Pancreas (tissue), 10 donors: ENCODE results near the gene SLC37A4. TPM values are rescaled to one million over a fixed set of nuclear protein-coding genes. Genes with fewer than 3 reads are reported as not detected.
"Not testable (repeated sequence)": the region's sequence is repeated elsewhere in the genome, so short reads cannot be mapped to it uniquely, and the experiment has no call there.

Experiments
- ATAC-seq, 4 donors: fragments of 200-7000 bp; cut with Tn5 transposase; one replicate each; pipeline versions ENCODE4 v1.8.0 to v1.9.1; 2020; ENCODE audit warnings: mild to moderate bottlenecking in 4 of 4, moderate library complexity in 4 of 4
- DNase-seq, 6 donors: peaks; one replicate each; pipeline ENCODE4 v3.0.0-alpha.2; 2020
- FAIRE-seq: peaks from 2 replicates; lab custom pipeline; 2012; peaks lifted over from hg19 to GRCh38; lab: Jason Lieb, UNC
- H3K27ac ChIP-seq, 4 donors: fragments of 200-600 bp; sonication (generic); 1 replicate in 3 of 4; 2 replicates in 1 of 4; pipeline versions ENCODE4 v1.5.0 to v1.8.0; 2020
- H3K27me3 ChIP-seq, 4 donors: fragments of 200-600 bp; one replicate each; pipeline ENCODE4 v1.8.0; 2021
- H3K36me3 ChIP-seq, 3 donors: fragments of 200-600 bp; sonication (generic) in 1 of 3; one replicate each; pipeline versions ENCODE4 v1.5.0 to v1.8.0; 2020 to 2021
- H3K4me1 ChIP-seq, 3 donors: fragments of 200-600 bp; one replicate each; pipeline ENCODE4 v1.8.0; 2021
- H3K4me3 ChIP-seq, 4 donors: fragments of 200-600 bp; sonication (generic) in 2 of 4; one replicate each; pipeline versions ENCODE4 v1.5.0 to v1.8.0; 2020 to 2021
- H3K9me3 ChIP-seq, 4 donors: fragments of 200-600 bp; one replicate each; pipeline ENCODE4 v1.8.0; 2021
- WGBS, 2 donors: extraction: QIAGEN DNeasy Blood & Tissue Kit; methylation state at CpG; one replicate each; pipeline ENCODE4 v1.1.7; 2013; 5-methylcytosine and 5-hydroxymethylcytosine counted together
- intact Hi-C, 3 donors: fragments of 100-400 bp; cut with DNase I; formaldehyde crosslinking; loops; one replicate each; pipeline versions ENCODE4 v1.11.1 to v1.14.2; 2022
- polyA plus RNA-seq, 2 donors: library from polyadenylated mRNA; stranded (reverse); fragments of 200-250 nt; gene quantifications; one replicate each; pipeline ENCODE4 v1.2.3, GENCODE V29; 2013
- total RNA-seq, 6 donors: library from RNA; stranded (reverse); fragmentation: NEBNext Ultra II Directional in 4 of 6; extraction: Animal tissue kit (Norgen Biotek cat#: 25700) in 4 of 6; gene quantifications; one replicate each; pipeline versions ENCODE4 v1.2.1 to v1.2.4, GENCODE V29; 2021 to 2023
- TF ChIP-seq, protein P1 (sequence below), 4 donors: fragments of 200-600 bp; sonication (generic) in 3 of 4; IDR thresholded peaks; one replicate each; pipeline versions ENCODE4 v1.5.0 to v1.8.0; 2021; ENCODE audit warnings: antibody characterized with exemption in 4 of 4
- donor health status: healthy with polysubstance abuse.
- donor health status: DM: no; HTN: no; CAD: no; lungs with moderate emphysema.
- donor health status: DM: no; HTN: no; CAD: no.
- donor health status: control.
- donor health status: control.
- donor health status: Bipolar disorder and iron deficiency.
- donor health status: DM: yes; HTN: yes; CAD: no.
- donor health status: DM: no; HTN: no; CAD: no.
- donor health status: DM: no; HTN: no; CAD: no.
- donor health status: DM: yes; HTN: yes; CAD: no.

Gene SLC37A4
- total and polyA plus RNA-seq, 8 donors, result 27.1 to 163 (median 38.0) TPM

DNA sequence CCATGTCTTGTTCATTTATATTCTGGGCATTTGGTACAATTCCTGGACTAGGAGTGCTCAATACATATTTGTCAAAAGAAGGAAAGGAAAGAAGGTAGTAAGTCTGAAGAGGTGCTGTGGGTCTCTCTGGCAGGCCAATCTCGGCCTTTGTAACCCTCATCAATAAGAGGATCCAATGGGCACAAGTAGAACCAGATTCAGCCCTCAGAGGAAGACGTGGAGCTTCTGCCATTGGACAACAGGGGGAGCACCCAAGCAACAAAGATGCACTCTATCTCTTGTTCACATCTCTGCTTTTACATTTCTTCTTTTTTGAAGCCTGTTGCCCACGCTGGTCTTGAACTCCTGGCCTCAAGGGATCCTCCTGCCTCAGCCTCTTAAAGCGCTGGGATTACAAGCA is 34.7 kb upstream of the SLC37A4 start:
- Histone ChIP-seq H3K36me3 (peaks cover 0 to 3% (median 0%) of the 10 kb centered on the region in 3 donors), H3K4me3 (no peak overlapping the region), H3K9me3 (no peaks in the 10 kb centered on the region), H3K27ac (no peak overlapping the region), H3K4me1 (peaks cover 4 to 29% (median 6%) of the 10 kb centered on the region in 3 donors), H3K27me3 (no peaks in the 10 kb centered on the region)
- TF ChIP-seq, protein P1, sequence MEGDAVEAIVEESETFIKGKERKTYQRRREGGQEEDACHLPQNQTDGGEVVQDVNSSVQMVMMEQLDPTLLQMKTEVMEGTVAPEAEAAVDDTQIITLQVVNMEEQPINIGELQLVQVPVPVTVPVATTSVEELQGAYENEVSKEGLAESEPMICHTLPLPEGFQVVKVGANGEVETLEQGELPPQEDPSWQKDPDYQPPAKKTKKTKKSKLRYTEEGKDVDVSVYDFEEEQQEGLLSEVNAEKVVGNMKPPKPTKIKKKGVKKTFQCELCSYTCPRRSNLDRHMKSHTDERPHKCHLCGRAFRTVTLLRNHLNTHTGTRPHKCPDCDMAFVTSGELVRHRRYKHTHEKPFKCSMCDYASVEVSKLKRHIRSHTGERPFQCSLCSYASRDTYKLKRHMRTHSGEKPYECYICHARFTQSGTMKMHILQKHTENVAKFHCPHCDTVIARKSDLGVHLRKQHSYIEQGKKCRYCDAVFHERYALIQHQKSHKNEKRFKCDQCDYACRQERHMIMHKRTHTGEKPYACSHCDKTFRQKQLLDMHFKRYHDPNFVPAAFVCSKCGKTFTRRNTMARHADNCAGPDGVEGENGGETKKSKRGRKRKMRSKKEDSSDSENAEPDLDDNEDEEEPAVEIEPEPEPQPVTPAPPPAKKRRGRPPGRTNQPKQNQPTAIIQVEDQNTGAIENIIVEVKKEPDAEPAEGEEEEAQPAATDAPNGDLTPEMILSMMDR (IDR thresholded peaks at IDR 0.05), result no peak
- FAIRE-seq (no peak), DNase-seq (no peak), ATAC-seq (no peak)
- intact Hi-C loops, result no loop called here
- 74 to 78% methylated on average over 4 of the region's 4 CpGs for WGBS, 2 donors

DNA sequence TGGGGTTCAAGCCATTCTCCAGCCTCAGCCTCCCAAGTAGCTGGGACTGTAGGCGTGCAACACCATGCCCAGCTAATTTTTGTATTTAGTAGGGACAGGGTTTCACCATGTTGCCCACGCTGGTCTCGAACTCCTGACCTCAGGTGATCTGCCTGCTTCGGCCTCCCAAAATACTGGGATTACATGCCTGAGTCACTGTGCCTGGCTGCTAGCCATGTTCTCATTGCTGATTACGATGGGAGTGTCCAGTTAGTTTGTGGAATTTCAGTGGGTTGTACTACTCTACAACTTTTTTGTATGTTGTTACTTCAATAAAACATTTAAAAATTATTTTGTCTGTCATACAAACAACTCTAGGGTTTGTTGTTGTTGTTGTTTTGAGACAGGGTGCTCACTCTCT is 32.1 kb upstream of the SLC37A4 start:
- no peaks in the 10 kb centered on the region for H3K9me3 ChIP-seq
- 52 to 53% methylated on average over 5 of the region's 5 CpGs for WGBS, 2 donors
- H3K27ac ChIP-seq, result no peak overlapping the region

DNA sequence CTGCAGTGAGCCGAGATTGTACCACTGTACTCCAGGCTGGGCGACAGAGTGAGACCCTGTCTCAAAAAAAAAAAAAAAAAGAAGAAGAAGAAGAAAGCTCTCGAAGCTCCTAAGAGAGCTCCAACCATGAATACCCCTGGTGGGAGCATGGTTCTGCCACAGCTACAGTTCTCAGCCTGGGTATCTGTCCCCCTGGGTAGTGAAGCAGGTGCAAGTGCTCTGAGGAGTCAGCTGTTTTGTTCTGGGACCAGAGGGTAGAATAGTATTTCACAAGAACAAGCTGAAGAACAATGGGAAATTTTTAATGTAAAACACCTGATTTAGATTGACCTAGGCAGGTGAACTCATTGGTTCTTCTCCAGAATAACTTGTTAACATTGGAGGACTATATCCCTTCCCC is 30.6 kb upstream of the SLC37A4 start:
- DNase-seq (peak in 4 of 6 donors; percentile 49 to 79 (median 58)), ATAC-seq (peak; percentile 24 to 51 (median 39)), FAIRE-seq (no peak)
- WGBS, 2 donors, result 36 to 42% methylated on average over 3 of the region's 3 CpGs
- TF ChIP-seq, protein P1 (IDR thresholded peaks at IDR 0.05), result no peak
- no peaks in the 10 kb centered on the region for H3K36me3 ChIP-seq
- no peak overlapping the region for H3K4me3 ChIP-seq
- H3K27me3 ChIP-seq, result no peaks in the 10 kb centered on the region
- H3K27ac ChIP-seq, result peak overlapping the region; percentile 11 to 64 (median 30)
- intact Hi-C loops, result no loop called here
- H3K4me1 ChIP-seq, result peaks cover 0 to 23% (median 0%) of the 10 kb centered on the region in 3 donors
- no peaks in the 10 kb centered on the region for H3K9me3 ChIP-seq

More for the DNA sequence above, 32.1 kb upstream of the SLC37A4 start:
- DNase-seq, result peak in 4 of 6 donors; percentile 20 to 70 (median 48)
- H3K27me3 ChIP-seq, result no peaks in the 10 kb centered on the region
- no peak overlapping the region for H3K4me3 ChIP-seq
- H3K36me3 ChIP-seq, result no peaks in the 10 kb centered on the region
- peaks cover 0 to 27% (median 0%) of the 10 kb centered on the region in 3 donors for H3K4me1 ChIP-seq
- ATAC-seq, result no peak
- intact Hi-C loops, result no loop called here
- TF ChIP-seq, protein P1 (IDR thresholded peaks at IDR 0.05), result no peak
- no peak for FAIRE-seq

DNA sequence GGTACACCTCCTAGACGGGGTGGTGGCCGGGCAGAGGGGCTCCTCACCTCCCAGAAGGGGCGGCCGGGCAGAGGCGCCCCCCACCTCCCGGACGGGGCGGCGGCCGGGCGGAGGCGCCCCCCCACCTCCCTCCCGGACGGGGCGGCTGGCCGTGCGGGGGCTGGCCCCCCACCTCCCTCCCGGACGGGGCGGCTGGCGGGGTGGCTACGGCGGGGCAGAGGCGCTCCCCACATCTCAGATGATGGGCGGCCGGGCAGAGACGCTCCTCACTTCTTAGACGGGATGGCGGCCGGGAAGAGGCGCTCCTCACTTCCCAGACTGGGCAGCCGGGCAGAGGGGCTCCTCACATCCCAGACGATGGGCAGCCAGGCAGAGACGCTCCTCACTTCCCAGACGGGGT is 28.5 kb upstream of the SLC37A4 start:
- H3K9me3 ChIP-seq, FAIRE-seq, H3K27me3 ChIP-seq, H3K36me3 ChIP-seq, H3K4me3 ChIP-seq, ATAC-seq, intact Hi-C loops, H3K27ac ChIP-seq: not testable (repeated sequence)
- WGBS, 2 donors, result 78 to 80% methylated on average over 20 to 31 of the region's 35 CpGs
- DNase-seq, result peak in 1 of 6 donors; percentile 65
- H3K4me1 ChIP-seq, result peaks cover 0 to 33% (median 0%) of the 10 kb centered on the region in 3 donors

DNA sequence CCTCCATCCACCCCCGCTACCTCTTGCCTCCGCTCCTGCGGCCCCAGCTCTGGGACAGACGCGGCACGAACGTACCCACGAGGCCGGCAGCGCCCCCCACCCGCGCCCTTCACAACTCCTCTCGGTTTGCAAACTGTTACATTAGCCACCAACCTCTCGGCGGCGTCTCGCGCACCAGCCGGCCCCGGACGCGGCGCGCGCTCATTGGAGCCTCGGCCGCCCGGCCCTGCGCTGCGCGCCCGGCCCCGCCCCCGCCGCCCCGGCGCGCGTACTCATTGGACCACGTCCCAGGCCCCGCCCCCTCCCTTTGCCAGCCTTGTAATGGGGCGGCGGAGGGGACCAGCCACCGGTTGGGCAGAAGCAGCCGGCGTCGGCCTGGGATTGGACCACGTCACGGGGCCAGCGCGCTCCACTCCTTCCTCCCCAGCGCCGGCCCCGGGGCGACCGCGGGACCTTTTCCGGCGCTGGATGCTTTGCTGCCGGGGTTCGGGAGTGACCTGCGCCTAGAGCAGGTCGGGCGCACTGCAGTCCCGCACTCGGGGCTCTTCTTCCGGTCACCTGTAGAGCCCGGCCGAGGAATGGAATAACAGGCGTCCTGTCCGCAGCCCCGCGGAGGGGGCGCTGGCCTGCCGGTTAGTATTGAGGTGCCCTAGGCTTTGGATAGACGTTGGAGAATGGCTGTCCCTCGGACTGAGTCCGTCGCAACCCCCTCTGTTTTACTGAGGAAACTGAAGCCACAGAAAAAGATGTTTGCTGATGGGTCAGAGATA is 26.5 kb upstream of the SLC37A4 start, which contains the start of gene HYOU1:
TSS of gene HYOU1 (minus strand) at position 206 of the 770 bp plus-strand sequence. CDS start 1,045 bp downstream, outside the sequence.
- peak; percentile 89 to 96 (median 90) for ATAC-seq
- H3K4me3 ChIP-seq, result peak within 1 kb of the TSS; percentile 86 to 99 (median 90)
- H3K36me3 ChIP-seq, result peaks cover 4 to 23% (median 19%) of the 10 kb centered on the region in 3 donors
- no peak for FAIRE-seq
- peak within 1 kb of the TSS; percentile 70 to 95 (median 82) for H3K27ac ChIP-seq
- H3K4me1 ChIP-seq, result peaks cover 0 to 25% (median 0%) of the 10 kb centered on the region in 3 donors
- intact Hi-C loops, result no loop called here
- H3K9me3 ChIP-seq, result no peaks in the 10 kb centered on the region
- no peaks in the 10 kb centered on the region for H3K27me3 ChIP-seq
- DNase-seq, result peak; percentile 98 to 100 (median 98)
- TF ChIP-seq, protein P1 (IDR thresholded peaks at IDR 0.05), result no peak
- 0% methylated on average over 69 to 79 of the region's 79 CpGs for whole genome bisulfite sequencing, 2 donors
